NCI-H187 (cell line): ENCODE data around the gene EPHA1.
"Not testable (repeated sequence)": the region's sequence is repeated elsewhere in the genome, so short reads cannot be mapped to it uniquely, and the experiment has no call there.

Experiments
- DNase-seq, 2 experiments: peaks; one replicate each; lab custom pipeline; 2025; lab: John Stamatoyannopoulos, UW

EPHA1 gene

DNA sequence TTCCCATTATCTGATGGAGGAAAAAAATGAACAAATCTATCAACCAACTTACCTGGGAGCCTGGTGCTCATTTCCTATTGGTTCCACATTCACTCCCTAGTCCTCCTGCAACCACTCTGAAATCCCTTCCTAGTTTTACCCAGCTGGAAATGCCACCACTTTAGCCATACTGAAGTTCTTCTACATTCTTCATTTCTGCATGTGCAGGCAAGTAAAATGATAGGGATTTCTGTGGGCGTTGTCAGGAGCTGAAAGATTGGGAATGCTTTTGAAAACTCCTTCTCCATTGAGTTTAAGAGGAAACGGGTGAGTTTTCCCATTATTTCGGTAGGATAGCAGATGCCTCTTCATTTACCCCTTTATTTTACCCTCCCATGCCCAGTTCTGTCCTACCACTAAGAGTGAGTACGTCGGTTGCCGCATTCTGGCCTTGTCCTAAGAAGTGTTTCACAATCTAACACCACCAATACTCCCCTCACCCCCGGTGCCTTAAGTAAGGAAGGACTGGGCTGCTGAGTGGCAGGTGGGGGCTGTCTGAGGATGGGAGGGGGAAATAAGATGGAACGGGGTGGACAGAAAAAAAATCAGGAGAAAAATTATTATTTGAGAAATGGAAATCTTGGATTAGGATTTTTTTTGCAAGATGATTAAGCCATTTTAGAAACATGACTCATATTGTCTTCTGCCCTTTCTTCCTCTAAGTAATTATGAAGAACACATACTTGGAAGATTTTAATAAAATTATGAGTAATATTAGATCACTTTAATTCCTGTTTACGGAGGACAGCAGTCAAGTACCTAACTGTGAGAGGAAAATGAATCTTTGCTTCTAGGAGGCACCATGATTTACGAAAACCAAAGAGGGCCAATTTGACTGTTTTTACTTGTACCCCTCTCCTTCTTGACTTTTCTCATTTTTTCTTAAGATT, 21.4 kb upstream of the EPHA1 start:
- no peak for DNase-seq

GRCh38 chr7:143426479-143427142, 18.0 kb upstream of the EPHA1 start:
- no peak for DNase-seq

DNA sequence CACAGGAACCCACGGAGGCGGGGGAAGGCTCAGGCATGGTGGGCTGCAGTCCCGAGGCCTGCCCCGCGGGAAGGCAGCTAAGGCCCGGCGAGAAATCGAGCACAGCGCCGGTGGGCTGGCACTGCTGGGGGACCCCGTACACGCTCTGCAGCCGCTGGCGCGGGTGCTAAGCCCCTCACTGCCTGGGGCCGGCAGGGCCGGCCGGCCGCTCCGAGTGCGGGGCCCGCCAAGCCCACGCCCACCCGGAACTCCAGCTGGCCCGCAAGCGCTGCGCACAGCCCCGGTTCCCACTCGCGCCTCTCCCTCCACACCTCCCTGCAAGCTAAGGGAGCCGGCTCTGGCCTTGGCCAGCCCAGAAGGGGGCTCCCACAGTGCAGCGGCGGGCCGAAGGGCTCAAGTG, 15.8 kb upstream of the EPHA1 start:
- DNase-seq, result not testable (repeated sequence)

GRCh38 chr7:143422033-143422432, 13.4 kb upstream of the EPHA1 start:
- no peak for DNase-seq

DNA sequence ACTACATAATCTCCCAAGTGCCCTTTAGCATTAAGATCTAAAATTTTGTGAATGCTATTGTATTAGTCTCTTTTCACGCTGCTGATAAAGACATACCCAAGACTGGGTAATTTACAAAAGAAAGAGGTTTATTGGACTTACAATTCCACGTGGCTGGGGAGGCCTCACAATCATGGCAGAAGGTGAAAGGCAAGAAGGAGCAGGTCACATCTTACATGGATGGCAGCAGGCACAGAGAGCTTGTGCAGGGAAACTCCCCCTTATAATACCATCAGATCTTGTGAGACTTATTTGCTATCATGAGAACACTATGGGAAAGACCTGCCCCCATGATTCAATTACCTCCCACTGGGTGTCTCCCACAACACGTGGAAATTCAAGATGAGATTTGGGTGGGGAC, 12.0 kb upstream of the EPHA1 start:
- DNase-seq, result not testable (repeated sequence)

GRCh38 chr7:143419880-143420279, 11.2 kb upstream of the EPHA1 start:
- DNase-seq, result no peak

GRCh38 chr7:143418681-143419458, 10.2 kb upstream of the EPHA1 start:
- no peak for DNase-seq

DNA sequence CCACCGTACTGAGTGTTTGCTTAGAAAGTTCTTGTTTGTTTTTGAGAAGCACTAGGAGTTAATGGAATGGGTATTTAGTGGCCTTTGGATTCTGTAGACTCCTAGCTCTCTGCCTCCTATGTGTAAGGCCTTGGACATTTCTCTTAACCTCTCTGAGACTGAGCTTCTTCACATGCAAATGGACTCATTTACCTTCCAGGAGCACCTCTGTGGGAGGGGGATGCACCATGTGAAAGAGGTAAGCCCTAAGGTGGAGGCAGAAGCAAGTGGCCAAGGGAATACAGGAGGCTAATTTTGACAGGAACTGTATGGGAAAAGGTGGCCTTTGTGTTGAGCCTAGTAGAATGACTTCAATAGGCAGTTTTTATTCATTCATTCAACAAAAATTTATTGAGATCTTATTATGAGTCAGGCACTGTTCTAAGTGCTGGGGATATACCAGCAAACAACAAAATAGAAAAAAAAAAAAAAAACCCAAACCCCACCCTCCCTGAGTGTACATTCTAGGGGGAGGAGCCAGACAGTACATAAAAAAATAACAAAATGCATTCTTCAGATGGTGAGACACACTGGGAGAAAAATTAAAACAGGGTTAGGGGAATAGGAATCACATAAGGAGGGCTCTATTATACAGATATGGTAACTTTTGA, 9.2 kb upstream of the EPHA1 start:
- no peak for DNase-seq

- DNase-seq, result no peak
Observed at GRCh38 chr7:143416565-143417149, 8.0 kb upstream of the EPHA1 start.

GRCh38 chr7:143415742-143416397, 7.2 kb upstream of the EPHA1 start:
- DNase-seq, result no peak

- not testable (repeated sequence) for DNase-seq
Observed at GRCh38 chr7:143415209-143415608, 6.6 kb upstream of the EPHA1 start.

DNA sequence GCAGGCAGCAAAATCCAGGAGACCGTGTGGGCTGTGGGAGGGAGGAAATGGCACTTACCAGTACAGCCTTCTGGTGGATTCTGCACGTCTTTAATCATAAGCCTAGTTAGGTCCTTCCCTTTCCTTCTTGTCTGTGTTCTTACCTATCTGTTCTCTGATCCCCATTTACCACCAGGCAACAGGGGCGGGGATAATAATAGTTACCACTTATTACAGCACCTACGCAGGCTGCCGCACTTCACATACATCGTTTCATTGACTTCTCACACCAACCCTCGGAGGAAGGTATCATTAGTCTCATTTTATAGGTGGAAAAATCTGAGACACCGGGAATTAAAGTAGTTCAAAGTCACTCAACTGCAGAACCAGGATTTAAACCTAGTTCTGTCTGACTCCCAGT, 4.5 kb upstream of the EPHA1 start:
- DNase-seq, result no peak

- no peak for DNase-seq
Observed at GRCh38 chr7:143411976-143412708, 3.5 kb upstream of the EPHA1 start.

DNA sequence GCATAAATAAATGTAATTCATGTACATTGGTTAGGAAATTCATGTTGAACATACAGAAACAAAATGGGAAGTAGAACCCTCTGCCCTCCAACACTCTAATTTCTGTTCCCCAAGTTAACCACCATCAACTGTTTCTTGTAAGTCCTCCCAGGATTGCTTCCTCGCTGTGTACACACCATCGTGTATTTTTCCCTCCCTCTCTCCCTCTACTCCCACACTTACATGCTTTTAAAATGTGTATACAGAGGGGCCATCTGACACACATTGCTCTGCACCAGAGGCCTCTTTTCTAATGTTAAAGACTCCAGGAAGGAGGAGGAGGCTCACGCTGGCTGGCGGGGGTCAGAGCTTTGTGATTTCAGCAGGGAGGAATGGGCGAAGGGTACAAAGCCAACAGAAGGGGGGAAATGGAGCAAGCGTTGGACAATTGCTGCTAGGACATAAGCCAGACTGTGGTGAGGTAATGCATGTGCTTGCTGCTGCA, 1.9 kb upstream of the EPHA1 start:
- no peak for DNase-seq

DNA sequence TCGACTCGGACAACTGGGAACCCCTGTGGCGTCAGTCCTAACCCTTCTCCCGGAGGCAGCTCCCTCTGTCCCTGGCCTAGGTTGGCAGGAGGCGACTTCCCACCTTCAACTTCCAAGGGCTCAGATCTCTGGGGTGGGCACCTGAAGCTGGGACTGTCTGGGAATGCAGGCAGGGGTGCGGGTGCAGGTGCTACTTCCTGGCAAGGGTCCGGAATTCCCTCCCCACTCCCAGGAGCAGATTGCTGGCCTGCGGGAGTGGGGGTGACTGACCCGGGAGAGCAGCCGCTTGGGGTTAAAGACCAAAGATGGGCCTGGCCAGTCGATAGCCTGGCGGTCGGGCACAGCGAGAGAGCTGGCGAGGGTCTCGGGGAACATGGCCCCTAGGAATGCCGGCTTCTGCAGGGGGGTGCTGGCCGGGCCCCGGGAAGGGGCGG, 387 bp downstream of the EPHA1 start:
- no peak for DNase-seq

DNA sequence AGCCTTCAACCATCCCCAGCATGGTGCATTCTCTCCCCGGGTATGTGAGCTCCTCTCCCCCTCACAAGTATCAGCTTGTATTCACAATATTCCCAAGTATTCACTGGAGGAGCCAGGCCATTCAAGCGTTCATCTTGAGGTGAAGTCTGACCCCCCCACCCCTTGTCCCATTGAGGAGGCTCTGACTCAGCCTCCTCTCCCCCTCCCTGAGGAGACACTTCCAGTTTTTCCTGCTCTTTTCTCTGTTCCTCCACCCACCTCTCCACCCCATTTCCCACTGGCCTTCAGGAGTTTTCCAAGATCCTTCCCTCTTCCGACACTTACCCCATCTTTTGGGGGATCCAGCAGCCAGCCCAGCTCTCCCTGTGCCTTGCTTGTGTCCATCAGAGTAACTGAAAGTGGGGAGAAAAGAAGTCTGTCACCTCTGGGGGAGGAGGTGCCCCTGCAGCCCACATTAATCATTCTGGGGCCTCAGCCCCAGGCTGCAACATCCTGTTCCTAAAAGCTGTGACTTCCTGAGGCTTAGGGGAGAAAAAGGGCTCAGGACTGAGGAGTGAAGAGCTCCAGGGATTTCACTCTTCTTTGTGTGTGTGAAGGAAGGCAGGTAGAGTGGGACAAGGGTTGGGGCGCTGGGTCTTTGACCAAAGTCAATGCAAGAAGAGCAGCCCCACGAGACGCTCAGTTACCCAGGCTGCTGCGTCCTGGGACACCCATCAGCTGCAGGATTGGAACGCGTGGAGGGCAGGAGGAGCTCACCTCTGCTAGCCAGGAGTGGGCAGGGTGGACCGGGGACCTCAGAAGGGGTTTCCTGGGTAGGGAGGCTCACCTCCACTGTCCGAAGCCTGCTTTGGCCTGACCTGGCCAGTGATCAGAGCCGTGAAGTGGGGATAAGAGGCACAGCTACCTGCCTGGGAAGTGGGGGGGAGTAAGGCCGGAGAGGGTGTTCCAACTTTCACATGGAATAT, 1.1 kb downstream of the EPHA1 start:
- no peak for DNase-seq

DNA sequence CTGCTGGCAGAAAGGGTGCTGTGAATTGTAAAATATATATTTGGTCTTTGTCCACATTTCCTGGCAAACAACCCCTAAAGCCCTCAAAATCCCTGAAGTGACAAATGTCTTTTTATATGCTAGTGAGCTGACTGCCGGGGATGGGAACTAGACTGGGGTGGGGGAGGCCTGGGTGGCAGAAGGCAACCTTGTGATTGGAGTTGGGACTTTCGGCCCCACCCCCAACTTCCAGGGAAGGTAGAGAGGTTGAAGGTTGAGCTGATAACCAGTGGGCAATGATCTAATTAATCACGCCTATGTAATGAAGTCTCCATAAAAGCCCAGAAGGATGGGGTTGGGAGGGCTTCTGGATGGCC, 2.7 kb downstream of the EPHA1 start:
- no peak for DNase-seq

DNA sequence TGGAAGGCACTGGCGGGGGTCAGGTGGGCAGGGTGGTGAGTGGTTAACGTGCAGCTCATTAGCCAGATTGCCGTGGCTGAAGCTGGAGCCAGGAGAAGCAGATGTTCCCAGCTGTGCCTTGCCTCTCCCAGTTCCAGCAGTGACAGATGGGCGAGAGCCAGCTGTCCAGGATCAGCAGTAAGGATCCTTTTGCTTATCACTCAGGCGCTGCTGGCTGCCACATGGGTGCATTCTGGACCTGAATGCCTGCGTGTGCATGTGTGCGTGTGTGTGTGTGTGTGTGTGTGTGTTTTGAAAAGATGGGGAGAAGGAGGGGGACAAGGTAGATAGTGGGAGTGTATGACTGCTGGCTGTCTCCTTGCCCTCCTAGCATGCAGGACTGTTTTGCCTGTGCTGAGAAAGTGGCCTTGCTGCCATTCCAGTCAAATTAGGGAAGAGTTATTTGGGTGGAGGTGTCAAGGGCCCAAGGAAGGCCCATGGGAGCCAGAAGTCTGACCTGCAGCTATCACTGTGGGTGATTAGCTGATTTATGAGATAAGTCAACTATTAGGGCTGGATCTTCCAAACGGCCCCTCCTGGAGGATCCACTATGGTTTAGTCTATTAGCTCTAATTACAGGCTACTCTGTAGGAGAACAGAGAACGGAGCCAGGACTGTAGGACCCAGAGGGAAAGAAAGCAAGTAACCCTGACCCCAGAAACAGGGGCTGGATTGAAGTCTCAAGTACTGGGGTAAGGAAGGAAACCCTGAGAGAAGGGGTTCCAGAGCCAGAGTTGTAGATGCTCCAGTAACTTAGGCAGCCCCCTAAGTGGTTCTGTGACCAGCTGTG, 3.3 kb downstream of the EPHA1 start:
- DNase-seq, result no peak
